Measurements from ENCODE around the gene TTC28. TPM values are rescaled to one million over a fixed set of nuclear protein-coding genes. Genes with fewer than 3 reads are reported as not detected.

Gene TTC28
- total and polyA plus RNA-seq, 12 donors = 2.1 to 27.7 (median 20.4) TPM

DNA sequence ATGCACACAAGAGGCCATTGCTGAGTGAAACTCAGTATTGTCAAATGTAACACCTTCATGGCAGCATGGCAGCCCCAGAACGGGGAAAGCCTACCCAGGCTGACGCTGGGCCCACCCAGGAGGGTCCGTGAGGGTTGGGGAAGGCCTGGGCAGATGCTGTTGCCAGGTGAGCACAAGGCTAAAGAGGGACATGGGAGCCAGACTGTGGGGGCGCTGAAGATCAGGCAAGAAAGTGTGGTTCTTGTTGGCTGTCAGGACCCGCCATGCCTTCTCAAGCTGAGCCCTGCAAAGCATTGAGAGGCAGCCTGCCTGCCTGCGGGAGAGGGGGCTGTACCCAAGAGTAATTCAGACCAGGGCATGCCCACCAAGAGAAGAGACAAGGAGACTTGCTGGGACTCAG is 675.6 kb downstream of the TTC28 start:
- TF ChIP-seq, protein P1, sequence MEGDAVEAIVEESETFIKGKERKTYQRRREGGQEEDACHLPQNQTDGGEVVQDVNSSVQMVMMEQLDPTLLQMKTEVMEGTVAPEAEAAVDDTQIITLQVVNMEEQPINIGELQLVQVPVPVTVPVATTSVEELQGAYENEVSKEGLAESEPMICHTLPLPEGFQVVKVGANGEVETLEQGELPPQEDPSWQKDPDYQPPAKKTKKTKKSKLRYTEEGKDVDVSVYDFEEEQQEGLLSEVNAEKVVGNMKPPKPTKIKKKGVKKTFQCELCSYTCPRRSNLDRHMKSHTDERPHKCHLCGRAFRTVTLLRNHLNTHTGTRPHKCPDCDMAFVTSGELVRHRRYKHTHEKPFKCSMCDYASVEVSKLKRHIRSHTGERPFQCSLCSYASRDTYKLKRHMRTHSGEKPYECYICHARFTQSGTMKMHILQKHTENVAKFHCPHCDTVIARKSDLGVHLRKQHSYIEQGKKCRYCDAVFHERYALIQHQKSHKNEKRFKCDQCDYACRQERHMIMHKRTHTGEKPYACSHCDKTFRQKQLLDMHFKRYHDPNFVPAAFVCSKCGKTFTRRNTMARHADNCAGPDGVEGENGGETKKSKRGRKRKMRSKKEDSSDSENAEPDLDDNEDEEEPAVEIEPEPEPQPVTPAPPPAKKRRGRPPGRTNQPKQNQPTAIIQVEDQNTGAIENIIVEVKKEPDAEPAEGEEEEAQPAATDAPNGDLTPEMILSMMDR (IDR thresholded peaks at IDR 0.05) = no peak
- intact Hi-C loops (cut with DNase I) = loop anchor here in 3 of 10 donors (2.0 to 10.0 kb wide), 2 partner anchors 1247 to 1249 kb away; no protein-coding TSS in a partner anchor
- 95% methylated on average over 6 of the region's 6 CpGs for WGBS, 2 donors
- Histone ChIP-seq H3K9me3 (no peaks in the 10 kb centered on the region), H3K4me1 (peaks cover 0 to 23% (median 14%) of the 10 kb centered on the region in 9 donors), H3K4me3 (no peak overlapping the region), H3K27me3 (no peaks in the 10 kb centered on the region), H3K36me3 (peaks cover 0 to 48% (median 3%) of the 10 kb centered on the region in 9 donors), H3K27ac (no peak overlapping the region)
- no peak for ATAC-seq
- no peak for DNase-seq

DNA sequence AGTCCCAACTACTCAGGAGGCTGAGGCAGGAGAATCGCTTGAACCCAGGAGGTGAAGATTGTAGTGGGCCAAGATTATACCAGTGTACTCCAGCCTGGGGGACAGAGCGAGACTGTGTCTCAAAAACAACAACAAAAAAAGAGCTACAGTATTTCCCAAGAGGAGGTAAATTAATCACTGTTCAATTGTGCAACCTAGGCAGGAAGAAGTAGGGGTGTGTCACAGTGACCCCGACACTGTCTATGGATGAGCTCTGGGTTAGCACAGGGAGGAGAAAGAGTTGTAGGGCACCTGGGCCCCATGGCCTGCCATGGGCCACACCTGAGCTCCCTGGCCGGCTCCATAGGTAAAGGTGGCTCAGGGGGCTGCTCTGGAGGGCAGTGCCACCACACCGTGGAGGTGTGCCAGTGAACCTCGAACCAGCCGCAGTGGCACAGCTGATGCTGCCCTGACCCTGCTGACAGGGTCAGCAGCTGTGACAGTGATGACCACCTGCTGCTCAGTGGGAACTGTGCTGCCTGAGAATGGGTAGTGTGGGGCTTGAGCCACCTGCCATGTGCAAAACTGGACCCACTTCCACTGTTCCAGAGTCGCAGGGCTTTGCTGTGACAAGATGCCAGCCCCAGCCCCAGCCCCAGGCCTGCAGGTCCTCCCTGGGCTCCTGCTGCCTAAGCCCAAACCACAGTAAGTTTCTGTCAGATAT is 676.6 kb downstream of the TTC28 start:
- Histone ChIP-seq H3K27me3 (no peaks in the 10 kb centered on the region), H3K27ac (no peak overlapping the region), H3K4me1 (peaks cover 0 to 21% (median 12%) of the 10 kb centered on the region in 9 donors), H3K36me3 (peaks cover 0 to 58% (median 12%) of the 10 kb centered on the region in 9 donors), H3K9me3 (no peaks in the 10 kb centered on the region), H3K4me3 (no peak overlapping the region)
- DNase-seq (no peak), ATAC-seq (no peak)
- 87 to 91% methylated on average over 8 of the region's 8 CpGs for WGBS, 2 donors
- TF ChIP-seq, protein P1 (IDR thresholded peaks at IDR 0.05) = no peak
- intact Hi-C loops (cut with DNase I) = loop anchor here in 2 of 10 donors (10.0 kb wide), 1 partner anchor 1248 kb away; no protein-coding TSS in a partner anchor

DNA sequence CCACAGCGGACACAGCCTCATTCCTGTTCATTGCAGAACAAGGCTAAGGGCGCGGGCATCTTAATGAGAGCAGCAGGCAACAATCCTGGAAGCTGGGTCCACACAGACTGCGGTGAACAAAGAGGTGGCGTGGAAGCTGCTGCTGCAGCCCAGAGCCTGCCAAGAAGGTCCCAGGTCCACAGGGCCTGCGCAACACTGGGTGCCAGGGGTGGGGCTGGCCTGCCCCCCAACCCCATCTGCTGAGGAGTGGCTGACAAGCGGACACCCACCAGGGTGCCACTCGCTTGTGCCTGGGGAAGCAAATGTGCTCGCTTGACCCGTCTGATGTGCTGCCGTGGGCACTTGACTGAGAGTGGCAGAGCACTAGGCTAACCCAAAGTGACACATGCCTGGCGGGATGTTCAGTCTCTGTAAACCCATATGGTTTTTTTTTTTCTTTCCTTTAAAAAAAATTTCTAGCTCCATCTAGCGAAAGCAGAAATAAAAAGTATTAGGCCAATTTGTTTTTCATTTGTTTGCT is 677.4 kb downstream of the TTC28 start:
- intact Hi-C loops (cut with DNase I) = loop anchor here in 2 of 10 donors (10.0 kb wide), 1 partner anchor 1247 kb away; no protein-coding TSS in a partner anchor
- H3K4me1 ChIP-seq = peaks cover 0 to 21% (median 12%) of the 10 kb centered on the region in 9 donors
- H3K9me3 ChIP-seq = no peaks in the 10 kb centered on the region
- no peak for ATAC-seq
- H3K27ac ChIP-seq = no peak overlapping the region
- no peak overlapping the region for H3K4me3 ChIP-seq
- TF ChIP-seq, protein P1 (IDR thresholded peaks at IDR 0.05) = no peak
- H3K36me3 ChIP-seq = peaks cover 0 to 66% (median 15%) of the 10 kb centered on the region in 9 donors
- H3K27me3 ChIP-seq = no peaks in the 10 kb centered on the region
- DNase-seq = no peak
- WGBS, 2 donors = 94 to 96% methylated on average over 13 of the region's 13 CpGs

DNA sequence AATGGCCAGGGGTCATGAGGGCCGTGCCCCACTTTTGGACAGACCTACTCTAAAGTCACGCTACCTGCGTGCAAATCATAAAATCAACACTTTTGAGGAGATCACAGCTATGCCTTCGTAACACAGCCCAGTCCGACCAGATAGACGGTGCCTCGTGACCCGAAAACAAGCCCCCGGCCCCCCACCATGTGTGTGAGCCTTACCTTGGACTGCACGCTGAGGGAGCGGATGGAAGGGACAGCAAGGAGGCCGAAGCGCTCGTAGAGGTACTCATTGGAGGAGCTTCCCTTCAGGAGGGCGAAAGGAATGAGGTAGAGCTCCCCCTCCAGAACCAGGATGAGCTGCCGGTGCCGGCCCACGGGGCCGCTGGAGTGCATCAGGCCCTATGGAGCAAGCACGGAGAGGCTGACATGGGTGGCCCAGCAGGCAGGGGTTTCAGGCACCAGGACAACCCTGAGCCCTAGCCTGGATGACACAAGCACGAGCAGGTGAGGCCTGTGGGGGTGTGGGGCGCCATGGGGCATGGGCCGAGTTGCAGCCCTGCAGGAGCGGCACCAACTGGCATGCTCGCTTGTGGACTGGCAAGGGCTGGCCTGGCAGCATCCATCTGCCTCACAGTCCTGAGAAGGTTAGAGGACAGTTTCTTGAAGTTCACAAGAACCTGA is 678.3 kb downstream of the TTC28 start:
- Histone ChIP-seq H3K36me3 (peaks cover 0 to 70% (median 15%) of the 10 kb centered on the region in 9 donors), H3K4me1 (peaks cover 0 to 15% (median 11%) of the 10 kb centered on the region in 9 donors), H3K27me3 (no peaks in the 10 kb centered on the region), H3K27ac (no peak overlapping the region), H3K4me3 (no peak overlapping the region), H3K9me3 (no peaks in the 10 kb centered on the region)
- DNase-seq (no peak), ATAC-seq (no peak)
- TF ChIP-seq, protein P1 (IDR thresholded peaks at IDR 0.05) = no peak
- WGBS, 2 donors = 97 to 98% methylated on average over 24 to 25 of the region's 25 CpGs
- intact Hi-C loops (cut with DNase I) = loop anchor here in 2 of 10 donors (10.0 kb wide), 1 partner anchor 1247 kb away; no protein-coding TSS in a partner anchor
